DND-41 (cell line): ENCODE measurements around the gene ZNF511.

Source experiments
- EZH2 ChIP-seq: IDR thresholded peaks from 3 replicates; pipeline ENCODE4 v1.6.1; 2012; ENCODE audit warnings: borderline replicate concordance, low read depth, mild to moderate bottlenecking, moderate library complexity, low read length, inconsistent platforms; ENCODE audit not compliant: severe bottlenecking
- TF ChIP-seq, protein P1 (sequence below): IDR thresholded peaks from 2 replicates; pipeline ENCODE4 v1.5.1; 2012; ENCODE audit warnings: borderline replicate concordance, low read length, moderate library complexity, mild to moderate bottlenecking; ENCODE audit not compliant: poor library complexity, severe bottlenecking; ENCODE audit errors: extremely low read depth

DNA sequence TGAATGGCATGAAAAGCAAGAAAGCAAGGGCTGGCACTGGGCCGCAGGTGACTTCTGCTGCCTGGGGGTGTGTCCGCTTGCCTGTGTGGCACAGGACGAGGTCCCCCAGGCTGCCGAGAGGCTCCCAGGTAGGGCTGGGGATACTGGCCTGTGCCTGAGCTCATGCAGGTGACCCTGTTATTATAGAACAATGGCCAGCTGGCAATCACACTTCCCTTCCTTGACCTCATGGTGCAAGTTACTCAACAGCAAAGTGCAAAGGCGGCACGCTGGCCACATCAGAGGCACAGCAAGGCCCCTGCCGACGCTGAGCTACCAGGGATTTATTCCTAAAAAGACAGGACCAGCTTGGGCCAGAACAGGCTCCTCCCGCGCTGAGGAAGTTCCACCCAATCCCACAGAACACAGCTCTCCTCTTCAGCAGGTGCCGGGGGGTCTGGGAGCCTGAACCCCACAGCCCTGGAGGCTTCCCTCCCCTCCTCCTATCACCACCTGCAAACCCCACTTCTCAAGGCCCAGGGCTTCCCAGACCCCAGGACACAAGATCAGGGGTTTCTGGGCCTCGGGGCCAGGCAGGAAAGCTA is 30.6 kb upstream of the ZNF511 start:
- TF ChIP-seq, protein P1, sequence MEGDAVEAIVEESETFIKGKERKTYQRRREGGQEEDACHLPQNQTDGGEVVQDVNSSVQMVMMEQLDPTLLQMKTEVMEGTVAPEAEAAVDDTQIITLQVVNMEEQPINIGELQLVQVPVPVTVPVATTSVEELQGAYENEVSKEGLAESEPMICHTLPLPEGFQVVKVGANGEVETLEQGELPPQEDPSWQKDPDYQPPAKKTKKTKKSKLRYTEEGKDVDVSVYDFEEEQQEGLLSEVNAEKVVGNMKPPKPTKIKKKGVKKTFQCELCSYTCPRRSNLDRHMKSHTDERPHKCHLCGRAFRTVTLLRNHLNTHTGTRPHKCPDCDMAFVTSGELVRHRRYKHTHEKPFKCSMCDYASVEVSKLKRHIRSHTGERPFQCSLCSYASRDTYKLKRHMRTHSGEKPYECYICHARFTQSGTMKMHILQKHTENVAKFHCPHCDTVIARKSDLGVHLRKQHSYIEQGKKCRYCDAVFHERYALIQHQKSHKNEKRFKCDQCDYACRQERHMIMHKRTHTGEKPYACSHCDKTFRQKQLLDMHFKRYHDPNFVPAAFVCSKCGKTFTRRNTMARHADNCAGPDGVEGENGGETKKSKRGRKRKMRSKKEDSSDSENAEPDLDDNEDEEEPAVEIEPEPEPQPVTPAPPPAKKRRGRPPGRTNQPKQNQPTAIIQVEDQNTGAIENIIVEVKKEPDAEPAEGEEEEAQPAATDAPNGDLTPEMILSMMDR: no peak
- TF ChIP-seq EZH2: no peak
